CD14-positive monocyte (primary cell): Measurements from ENCODE around the gene PTK6. TPM values are rescaled to one million over a fixed set of nuclear protein-coding genes. Genes with fewer than 3 reads are reported as not detected.

Experiments used
- DNase-seq, 3 donors: peaks; one replicate each; pipeline ENCODE4 v3.0.0-alpha.2; 2011 to 2022
- H2AFZ ChIP-seq: 2 replicates; pipeline ENCODE4 v1.6.0; 2012; ENCODE audit warnings: mild to moderate bottlenecking, low read depth, low read length, inconsistent platforms; ENCODE audit not compliant: insufficient read depth, poor library complexity, severe bottlenecking
- H3K27ac ChIP-seq, 2 donors: 1 replicate in 1 of 2; 2 replicates in 1 of 2; pipeline ENCODE4 v1.5.1; 2012 to 2013; ENCODE audit warnings: low read length in 2 of 2, control low read depth in 1 of 2, inconsistent platforms in 1 of 2, low read depth in 1 of 2, mild to moderate bottlenecking in 1 of 2
- H3K27me3 ChIP-seq, 2 donors: one replicate each; pipeline versions ENCODE4 v1.6.0 to v1.6.1; 2011 to 2013; ENCODE audit warnings: low read length in 2 of 2; ENCODE audit not compliant: control insufficient read depth in 2 of 2, insufficient read depth in 2 of 2
- H3K36me3 ChIP-seq, 2 donors: replicated peaks in 1 of 2; 1 replicate in 1 of 2; 2 replicates in 1 of 2; pipeline versions ENCODE4 v1.5.1 to v1.6.1; 2012 to 2013; ENCODE audit warnings: low read length in 2 of 2, control low read depth in 1 of 2, inconsistent platforms in 1 of 2, mild to moderate bottlenecking in 1 of 2; ENCODE audit not compliant: insufficient read depth in 2 of 2, control insufficient read depth in 1 of 2
- H3K4me1 ChIP-seq, 2 donors: 1 replicate in 1 of 2; 2 replicates in 1 of 2; pipeline versions ENCODE4 v1.5.1 to v1.6.1; 2012 to 2013; ENCODE audit warnings: low read length in 2 of 2, control low read depth in 1 of 2, inconsistent platforms in 1 of 2, mild to moderate bottlenecking in 1 of 2, moderate library complexity in 1 of 2; ENCODE audit not compliant: insufficient read depth in 2 of 2, control insufficient read depth in 1 of 2
- H3K4me2 ChIP-seq: replicated peaks from 2 replicates; pipeline ENCODE3; 2012; ENCODE audit warnings: low read length, moderate library complexity, mild to moderate bottlenecking; ENCODE audit not compliant: poor library complexity, severe bottlenecking; ENCODE audit errors: extremely low read depth
- H3K4me3 ChIP-seq, 3 experiments: fragments of 200-600 bp in 1 of 3; sonication (generic) in 1 of 3; replicated peaks in 1 of 3; 1 replicate in 2 of 3; 2 replicates in 1 of 3; pipeline ENCODE4 v1.5.1; 2011 to 2013; ENCODE audit warnings: low read length in 3 of 3, mild to moderate bottlenecking in 3 of 3, control low read depth in 2 of 3, low read depth in 2 of 3, inconsistent platforms in 1 of 3, moderate library complexity in 1 of 3
- H3K79me2 ChIP-seq: 2 replicates; pipeline ENCODE4 v1.6.0; 2012; ENCODE audit warnings: mild to moderate bottlenecking, control low read depth, inconsistent platforms, low read length, moderate library complexity; ENCODE audit not compliant: insufficient read depth
- H3K9ac ChIP-seq: 2 replicates; pipeline ENCODE4 v1.6.0; 2017; ENCODE audit warnings: low read length, mild to moderate bottlenecking; ENCODE audit not compliant: insufficient read depth, poor library complexity, severe bottlenecking
- H3K9me3 ChIP-seq, 2 donors: replicated peaks in 1 of 2; 1 replicate in 1 of 2; 2 replicates in 1 of 2; pipeline versions ENCODE4 v1.5.1 to v1.6.1; 2012 to 2013; ENCODE audit warnings: low read length in 2 of 2, control low read depth in 1 of 2; ENCODE audit not compliant: control insufficient read depth in 1 of 2, insufficient read depth in 1 of 2
- H4K20me1 ChIP-seq: 2 replicates; pipeline ENCODE4 v1.6.0; 2012; ENCODE audit warnings: mild to moderate bottlenecking, low read length, control low read depth, moderate library complexity; ENCODE audit not compliant: insufficient read depth
- H3K27ac Mint-ChIP-seq, 7 donors: one replicate each; pipeline ENCODE4 v1.8.0; 2020; ENCODE audit warnings: mild to moderate bottlenecking in 7 of 7, mixed read lengths in 7 of 7, moderate library complexity in 6 of 7, inconsistent platforms in 2 of 7
- H3K27me3 Mint-ChIP-seq, 3 donors: one replicate each; pipeline ENCODE4 v1.8.0; 2021 to 2022; ENCODE audit warnings: low read depth in 3 of 3, mild to moderate bottlenecking in 3 of 3, mixed read lengths in 3 of 3, moderate library complexity in 3 of 3, inconsistent platforms in 1 of 3
- H3K36me3 Mint-ChIP-seq, 2 donors: one replicate each; pipeline ENCODE4 v1.8.0; 2020; ENCODE audit warnings: mixed read lengths in 2 of 2, inconsistent platforms in 1 of 2, mild to moderate bottlenecking in 1 of 2
- H3K4me1 Mint-ChIP-seq: one replicate; pipeline ENCODE4 v1.8.0; 2020; ENCODE audit warnings: mild to moderate bottlenecking, mixed read lengths
- H3K4me3 Mint-ChIP-seq, 2 donors: one replicate each; pipeline ENCODE4 v1.8.0; 2020; ENCODE audit warnings: mild to moderate bottlenecking in 2 of 2, mixed read lengths in 2 of 2, moderate library complexity in 1 of 2
- H3K9me3 Mint-ChIP-seq, 7 donors: one replicate each; pipeline ENCODE4 v1.8.0; 2020 to 2022; ENCODE audit warnings: mixed read lengths in 7 of 7, mild to moderate bottlenecking in 6 of 7, moderate library complexity in 6 of 7, inconsistent platforms in 2 of 7
- WGBS: methylation state at CpG from one replicate; pipeline ENCODE4 v1.1.5; 2013; ENCODE audit warnings: missing lambda C conversion rate; ENCODE audit not compliant: insufficient coverage; 5-methylcytosine and 5-hydroxymethylcytosine counted together
- intact Hi-C, 2 donors: fragments of 100-400 bp; cut with micrococcal nuclease; formaldehyde crosslinking; loops; one replicate each; pipeline versions ENCODE4 v1.15.0 to v1.15.1; 2023
- polyA plus RNA-seq, 3 donors: library from polyadenylated mRNA; depleted of rRNA in 1 of 3; unstranded in 2 of 3; stranded (reverse) in 1 of 3; fragments of 300-500 nt in 2 of 3; fragments of >200 nt in 1 of 3; fragmentation: Illumina TruSeq in 2 of 3; gene quantifications; 1 replicate in 2 of 3; 2 replicates in 1 of 3; pipeline ENCODE4 v1.2.3, GENCODE V29; 2012 to 2021
- TF ChIP-seq, protein P1 (sequence below): fragments of 200-600 bp; IDR thresholded peaks from one replicate; pipeline ENCODE4 v1.8.0; 2022; ENCODE audit warnings: antibody characterized with exemption, mild to moderate bottlenecking

Gene PTK6
- polyA plus RNA-seq, 3 donors: 0.66 to 4.1 (median 1.5) TPM

DNA sequence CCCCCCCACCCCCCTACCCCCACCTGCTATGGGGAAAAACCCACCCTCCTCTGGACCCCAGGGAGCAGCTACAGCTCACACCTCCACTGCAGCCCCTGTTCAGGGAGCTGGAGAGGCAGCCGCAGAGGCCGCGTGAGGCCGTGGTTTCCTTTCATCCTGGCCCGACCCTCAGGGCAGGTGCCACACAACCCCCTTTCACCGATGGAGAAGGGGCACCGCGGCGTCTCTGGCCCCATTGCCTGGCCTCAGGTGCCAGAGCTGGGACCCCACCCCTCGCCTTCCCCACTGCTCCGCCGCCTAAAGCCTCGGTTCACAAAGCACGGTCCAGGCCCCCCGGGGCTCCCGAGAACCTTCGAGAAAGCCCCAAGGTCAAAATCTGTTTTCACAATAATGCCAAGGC, 52.9 kb downstream of the PTK6 start:
- H3K36me3 ChIP-seq: no peaks in the 10 kb centered on the region
- TF ChIP-seq, protein P1, sequence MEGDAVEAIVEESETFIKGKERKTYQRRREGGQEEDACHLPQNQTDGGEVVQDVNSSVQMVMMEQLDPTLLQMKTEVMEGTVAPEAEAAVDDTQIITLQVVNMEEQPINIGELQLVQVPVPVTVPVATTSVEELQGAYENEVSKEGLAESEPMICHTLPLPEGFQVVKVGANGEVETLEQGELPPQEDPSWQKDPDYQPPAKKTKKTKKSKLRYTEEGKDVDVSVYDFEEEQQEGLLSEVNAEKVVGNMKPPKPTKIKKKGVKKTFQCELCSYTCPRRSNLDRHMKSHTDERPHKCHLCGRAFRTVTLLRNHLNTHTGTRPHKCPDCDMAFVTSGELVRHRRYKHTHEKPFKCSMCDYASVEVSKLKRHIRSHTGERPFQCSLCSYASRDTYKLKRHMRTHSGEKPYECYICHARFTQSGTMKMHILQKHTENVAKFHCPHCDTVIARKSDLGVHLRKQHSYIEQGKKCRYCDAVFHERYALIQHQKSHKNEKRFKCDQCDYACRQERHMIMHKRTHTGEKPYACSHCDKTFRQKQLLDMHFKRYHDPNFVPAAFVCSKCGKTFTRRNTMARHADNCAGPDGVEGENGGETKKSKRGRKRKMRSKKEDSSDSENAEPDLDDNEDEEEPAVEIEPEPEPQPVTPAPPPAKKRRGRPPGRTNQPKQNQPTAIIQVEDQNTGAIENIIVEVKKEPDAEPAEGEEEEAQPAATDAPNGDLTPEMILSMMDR: no peak
- H3K27me3 ChIP-seq: peaks cover 4 to 16% of the 10 kb centered on the region in 2 donors
- no peak overlapping the region for H2AFZ ChIP-seq
- intact Hi-C loops: no loop called here
- no peaks in the 10 kb centered on the region for H3K4me1 ChIP-seq
- H3K27me3 Mint-ChIP-seq: peaks cover 23 to 55% (median 32%) of the 10 kb centered on the region in 3 donors
- no peak overlapping the region for H3K4me3 ChIP-seq
- H3K9ac ChIP-seq: no peak overlapping the region
- no peak for DNase-seq
- no peaks in the 10 kb centered on the region for H4K20me1 ChIP-seq
- no peak overlapping the region for H3K27ac ChIP-seq
- H3K79me2 ChIP-seq: no peaks in the 10 kb centered on the region
- H3K27ac Mint-ChIP-seq: no peak overlapping the region
- H3K4me1 Mint-ChIP-seq: no peaks in the 10 kb centered on the region
- WGBS: 52% methylated on average over 17 of the region's 17 CpGs
- H3K4me2 ChIP-seq: no peak overlapping the region
- peaks cover 0 to 2% (median 0%) of the 10 kb centered on the region in 7 donors for H3K9me3 Mint-ChIP-seq
- no peak overlapping the region for H3K4me3 Mint-ChIP-seq
- H3K9me3 ChIP-seq: peaks cover 0 to 3% of the 10 kb centered on the region in 2 donors
- no peaks in the 10 kb centered on the region for H3K36me3 Mint-ChIP-seq

DNA sequence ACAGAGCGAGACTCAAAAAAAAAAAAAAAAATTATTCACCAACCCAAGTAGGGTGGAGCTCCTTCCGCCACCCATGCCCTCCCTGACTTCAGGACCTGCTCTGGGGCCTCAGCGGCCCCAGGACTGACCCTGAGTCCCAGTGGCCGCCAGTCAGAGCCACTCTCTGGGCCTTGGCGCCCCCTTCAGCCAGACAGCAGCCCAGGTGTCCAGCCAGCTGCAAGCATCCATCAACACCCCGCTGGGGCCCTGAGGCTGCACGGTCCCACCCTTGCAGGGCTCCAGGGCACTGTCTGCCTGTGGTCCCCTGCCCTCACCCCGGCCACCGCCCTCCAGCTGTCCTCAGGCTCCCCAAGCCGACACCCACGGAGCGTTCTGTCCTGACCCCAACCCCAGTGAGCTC, 53.3 kb downstream of the PTK6 start:
- Histone ChIP-seq H4K20me1 (no peaks in the 10 kb centered on the region), H3K4me3 (no peak overlapping the region), H3K79me2 (no peaks in the 10 kb centered on the region), H3K27me3 (peaks cover 4 to 12% of the 10 kb centered on the region in 2 donors), H3K4me2 (no peak overlapping the region), H3K27ac (no peak overlapping the region), H3K36me3 (no peaks in the 10 kb centered on the region), H3K9me3 (peaks cover 0 to 3% of the 10 kb centered on the region in 2 donors), H3K9ac (no peak overlapping the region), H2AFZ (no peak overlapping the region), H3K4me1 (no peaks in the 10 kb centered on the region)
- H3K9me3 Mint-ChIP-seq: peaks cover 0 to 2% (median 0%) of the 10 kb centered on the region in 7 donors
- peaks cover 19 to 51% (median 28%) of the 10 kb centered on the region in 3 donors for H3K27me3 Mint-ChIP-seq
- no peaks in the 10 kb centered on the region for H3K4me1 Mint-ChIP-seq
- no peak overlapping the region for H3K27ac Mint-ChIP-seq
- H3K36me3 Mint-ChIP-seq: no peaks in the 10 kb centered on the region
- intact Hi-C loops: no loop called here
- H3K4me3 Mint-ChIP-seq: no peak overlapping the region
- TF ChIP-seq, protein P1: no peak
- 77% methylated on average over 11 of the region's 12 CpGs for WGBS
- DNase-seq: no peak
